A549 treated with AZD9567 at 1 μM for 4 hours (cell line): Measurements from ENCODE around the gene GPALPP1. TPM values are rescaled to one million over a fixed set of nuclear protein-coding genes. Genes with fewer than 3 reads are reported as not detected.

ENCODE experiments used
- total RNA-seq: library from RNA; stranded (reverse); fragments of 200-300 nt; extraction: Qiagen RNA extraction; gene quantifications from 5 replicates; pipeline ENCODE4 v1.2.3, GENCODE V29; 2022; ENCODE audit not compliant: insufficient read depth

Gene GPALPP1
- 8.7 to 11.6 TPM (median 11.0 TPM) in 5 replicates for total RNA-seq

DNA sequence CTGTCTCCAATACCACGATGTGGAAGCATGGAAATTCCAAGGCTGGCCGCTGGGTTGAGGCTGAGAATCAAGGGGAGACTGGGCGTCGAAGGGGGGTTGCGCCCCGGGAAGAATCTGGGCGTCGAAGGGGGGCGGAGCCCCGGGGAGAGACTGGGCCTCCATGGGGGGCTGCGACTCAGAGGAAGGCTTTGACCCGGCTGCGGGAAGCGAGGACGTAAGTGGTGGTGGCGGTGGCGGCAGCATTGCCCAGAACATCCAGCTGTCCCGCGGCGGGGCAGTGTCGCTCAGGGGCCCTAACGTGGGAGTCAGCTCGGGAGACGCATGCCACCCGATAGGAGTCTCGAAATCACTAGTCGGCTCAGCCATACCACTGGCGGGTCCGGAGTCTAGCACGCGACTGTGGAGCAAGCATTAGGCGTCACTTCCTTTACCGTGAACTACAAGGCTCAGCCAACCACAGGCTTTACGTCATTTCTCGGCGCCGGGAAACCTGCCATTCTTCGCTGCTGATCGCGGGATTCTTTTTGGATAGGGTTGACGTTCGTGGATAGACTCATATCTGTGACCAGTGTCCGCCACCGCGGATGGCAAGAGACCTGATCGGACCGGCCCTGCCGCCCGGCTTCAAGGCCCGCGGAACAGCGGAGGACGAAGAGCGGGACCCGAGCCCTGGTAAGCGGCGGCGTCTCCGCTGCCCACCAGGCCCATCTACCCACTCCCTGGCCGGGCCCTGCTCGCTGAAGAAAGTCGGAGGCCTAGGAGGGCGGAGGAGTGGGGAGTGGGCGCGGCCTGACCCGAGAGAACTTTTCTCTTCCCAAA is at the start of gene GPALPP1, which contains the start of gene NUFIP1:
Gene GPALPP1 (plus strand): TSS at position 468 of the 819 bp plus-strand sequence. CDS start 117 bp downstream, at position 585.
Gene NUFIP1 (minus strand): TSS at position 401 of the 819 bp plus-strand sequence. CDS start 35 bp downstream, at position 366.

Other genes starting within 250 kb of the GPALPP1 start
- gene NUFIP1, start 67 bp upstream of the GPALPP1 start, total RNA-seq = 5.2 to 6.8 TPM (median 6.1 TPM) in 5 replicates
- gene GTF2F2, start 131.0 kb downstream of the GPALPP1 start, total RNA-seq = 19.8 to 21.6 TPM (median 20.6 TPM) in 5 replicates
- not detected in 5 replicates for gene KCTD4, start 211.5 kb downstream of the GPALPP1 start, total RNA-seq